IMR-90 (cell line): ENCODE data around the gene RPL36A. TPM values are rescaled to one million over a fixed set of nuclear protein-coding genes. Genes with fewer than 3 reads are reported as not detected.

Source experiments
- ATAC-seq: fragments of 200-7000 bp; cut with Tn5 transposase; 2 replicates; pipeline ENCODE4 v1.9.1; 2020; ENCODE audit warnings: low read depth, mild to moderate bottlenecking, moderate library complexity
- BruUV-seq: library from RNA; stranded (reverse); fragments of 400-500 nt; replicated peaks from 2 replicates; lab custom pipeline; 2021; lab: Mats Ljungman, UMichigan
- CTCF ChIA-PET: fragments of 300-600 bp; formaldehyde crosslinking; extraction: SDS; loops from one replicate; lab custom pipeline; 2021; ENCODE audit warnings: antibody characterized with exemption; lab: Yijun Ruan, JAX
- POLR2A ChIA-PET: fragments of 300-600 bp; sonication (Branson Sonifier 250); formaldehyde crosslinking; loops from one replicate; lab custom pipeline; 2022; ENCODE audit warnings: antibody characterized with exemption; ENCODE audit not compliant: unreplicated experiment; lab: Charles Lee
- DNase-seq: peaks from one replicate; pipeline ENCODE4 v3.0.0; 2013
- H2AFZ ChIP-seq: replicated peaks from 2 replicates; pipeline ENCODE3; 2013; ENCODE audit warnings: low read length, mild to moderate bottlenecking; ENCODE audit not compliant: poor library complexity
- H2AK5ac ChIP-seq: 2 replicates; pipeline ENCODE4 v1.6.1; 2013; ENCODE audit warnings: low read depth, low read length, inconsistent platforms
- H2AK9ac ChIP-seq: replicated peaks from 2 replicates; pipeline ENCODE3; 2013; ENCODE audit warnings: mild to moderate bottlenecking, low read depth, low read length, moderate library complexity; ENCODE audit not compliant: poor library complexity
- H2BK120ac ChIP-seq: 2 replicates; pipeline ENCODE4 v1.6.1; 2013; ENCODE audit warnings: low read depth, low read length, inconsistent platforms
- H2BK15ac ChIP-seq: 3 replicates; pipeline ENCODE4 v1.6.1; 2013; ENCODE audit warnings: low read depth, low read length, inconsistent platforms
- H2BK20ac ChIP-seq: 2 replicates; pipeline ENCODE4 v1.6.1; 2013; ENCODE audit warnings: low read depth, mild to moderate bottlenecking, inconsistent platforms, low read length, moderate library complexity
- H2BK5ac ChIP-seq: 2 replicates; pipeline ENCODE4 v1.6.1; 2013; ENCODE audit warnings: mild to moderate bottlenecking, low read depth, low read length, inconsistent platforms; ENCODE audit not compliant: poor library complexity, severe bottlenecking
- H3K14ac ChIP-seq: replicated peaks from 2 replicates; pipeline ENCODE4 v1.6.1; 2013; ENCODE audit warnings: low read depth, low read length, inconsistent platforms
- H3K18ac ChIP-seq: 2 replicates; pipeline ENCODE4 v1.6.1; 2013; ENCODE audit warnings: low read depth, low read length, control low read depth
- H3K23ac ChIP-seq: 2 replicates; pipeline ENCODE4 v1.6.1; 2013; ENCODE audit warnings: low read depth, low read length, inconsistent platforms
- H3K27ac ChIP-seq: 2 replicates; pipeline ENCODE4 v1.5.1; 2013; ENCODE audit warnings: mild to moderate bottlenecking, control low read depth, low read length; ENCODE audit not compliant: insufficient read depth
- H3K27me3 ChIP-seq: 2 replicates; pipeline ENCODE4 v1.6.1; 2013; ENCODE audit warnings: low read length; ENCODE audit not compliant: control insufficient read depth, insufficient read depth
- H3K36me3 ChIP-seq: 2 replicates; pipeline ENCODE4 v1.6.1; 2013; ENCODE audit warnings: low read length, mixed read lengths; ENCODE audit not compliant: control insufficient read depth, insufficient read depth
- H3K4ac ChIP-seq: 2 replicates; pipeline ENCODE4 v1.6.1; 2013; ENCODE audit warnings: low read depth, low read length, inconsistent platforms
- H3K4me1 ChIP-seq: 2 replicates; pipeline ENCODE4 v1.6.1; 2013; ENCODE audit warnings: low read length, mixed read lengths; ENCODE audit not compliant: control insufficient read depth, insufficient read depth
- H3K4me2 ChIP-seq: 2 replicates; pipeline ENCODE4 v1.6.1; 2013; ENCODE audit warnings: low read depth, mild to moderate bottlenecking, control low read depth, low read length, moderate library complexity
- H3K4me3 ChIP-seq: 2 replicates; pipeline ENCODE4 v1.5.1; 2013; ENCODE audit warnings: low read depth, mild to moderate bottlenecking, control low read depth, low read length, moderate library complexity; ENCODE audit not compliant: insufficient read depth
- H3K56ac ChIP-seq: 2 replicates; pipeline ENCODE4 v1.6.1; 2013; ENCODE audit warnings: low read length, inconsistent platforms; ENCODE audit not compliant: insufficient read depth; ENCODE audit errors: extremely low read depth
- H3K79me1 ChIP-seq, 2 experiments: 2 replicates each; pipeline ENCODE4 v1.6.1; 2013; ENCODE audit warnings: low read length in 2 of 2, inconsistent platforms in 1 of 2, low read depth in 1 of 2
- H3K9ac ChIP-seq: 2 replicates; pipeline ENCODE4 v1.6.1; 2013; ENCODE audit warnings: low read depth, low read length, control low read depth
- H3K9me1 ChIP-seq: 2 replicates; pipeline ENCODE4 v1.6.1; 2013; ENCODE audit warnings: low read length, inconsistent platforms; ENCODE audit not compliant: insufficient read depth
- H3K9me3 ChIP-seq: 2 replicates; pipeline ENCODE4 v1.6.1; 2013; ENCODE audit warnings: low read length; ENCODE audit not compliant: control insufficient read depth, insufficient read depth
- H4K20me1 ChIP-seq: 2 replicates; pipeline ENCODE4 v1.6.1; 2013; ENCODE audit warnings: low read length, inconsistent platforms; ENCODE audit not compliant: insufficient read depth
- H4K5ac ChIP-seq: 2 replicates; pipeline ENCODE4 v1.6.1; 2013; ENCODE audit warnings: mild to moderate bottlenecking, low read depth, low read length, control low read depth
- H4K8ac ChIP-seq, 2 experiments: 2 replicates each; pipeline ENCODE4 v1.6.1; 2013; ENCODE audit warnings: low read depth in 2 of 2, low read length in 2 of 2, control low read depth in 1 of 2, inconsistent platforms in 1 of 2
- H4K91ac ChIP-seq: 2 replicates; pipeline ENCODE4 v1.6.1; 2013; ENCODE audit warnings: low read depth, low read length, inconsistent platforms; ENCODE audit not compliant: insufficient read depth
- CHD1 ChIP-seq: IDR thresholded peaks from 2 replicates; pipeline ENCODE4 v1.6.1; 2012; ENCODE audit warnings: low read depth, low read length, improper control_type of control experiment
- CTCF ChIP-seq: conservative IDR thresholded peaks from 2 replicates; pipeline ENCODE4 v1.5.1; 2012; ENCODE audit warnings: mild to moderate bottlenecking, low read depth, low read length, improper control_type of control experiment
- ELK1 ChIP-seq: fragments of 150-350 bp; IDR thresholded peaks from 2 replicates; pipeline ENCODE4 v1.6.1; 2016; ENCODE audit warnings: low read depth, mild to moderate bottlenecking, low read length, moderate library complexity, borderline replicate concordance
- FOS ChIP-seq: fragments of 150-350 bp; IDR thresholded peaks from 2 replicates; pipeline ENCODE4 v1.6.1; 2016; ENCODE audit warnings: low read depth, low read length
- MAFK ChIP-seq: IDR thresholded peaks from 2 replicates; pipeline ENCODE4 v1.6.1; 2012; ENCODE audit warnings: low read depth, low read length, improper control_type of control experiment
- MAZ ChIP-seq: IDR thresholded peaks from 2 replicates; pipeline ENCODE4 v1.6.1; 2012; ENCODE audit warnings: low read depth, mild to moderate bottlenecking, low read length, improper control_type of control experiment, moderate library complexity, borderline replicate concordance
- MXI1 ChIP-seq: IDR thresholded peaks from 2 replicates; pipeline ENCODE4 v1.6.1; 2012; ENCODE audit warnings: low read depth, mild to moderate bottlenecking, low read length, moderate library complexity, borderline replicate concordance
- NFE2L2 ChIP-seq: fragments of 150-350 bp; IDR thresholded peaks from 2 replicates; pipeline ENCODE4 v1.6.1; 2016; ENCODE audit warnings: low read depth, mild to moderate bottlenecking, low read length
- POLR2A ChIP-seq: IDR thresholded peaks from 2 replicates; pipeline ENCODE4 v1.6.1; 2012; ENCODE audit warnings: mild to moderate bottlenecking, low read depth, low read length
- RAD21 ChIP-seq: IDR thresholded peaks from 2 replicates; pipeline ENCODE4 v1.6.1; 2012; ENCODE audit warnings: low read length, improper control_type of control experiment
- RCOR1 ChIP-seq: IDR thresholded peaks from 2 replicates; pipeline ENCODE4 v1.6.1; 2012; ENCODE audit warnings: mild to moderate bottlenecking, low read length, improper control_type of control experiment; ENCODE audit not compliant: insufficient replicate concordance
- RFX5 ChIP-seq: IDR thresholded peaks from 2 replicates; pipeline ENCODE4 v1.8.0; 2012; ENCODE audit warnings: low read depth, mild to moderate bottlenecking, low read length, moderate library complexity
- SMC3 ChIP-seq: fragments of 150-350 bp; IDR thresholded peaks from 2 replicates; pipeline ENCODE4 v1.6.1; 2016; ENCODE audit warnings: low read depth, mild to moderate bottlenecking, antibody characterized with exemption, low read length, moderate library complexity
- USF2 ChIP-seq: fragments of 150-350 bp; IDR thresholded peaks from 2 replicates; pipeline ENCODE4 v1.6.1; 2017; ENCODE audit warnings: mild to moderate bottlenecking, antibody characterized with exemption, low read length, low read depth
- WGBS, 2 experiments: methylation state at CpG; one replicate each; pipeline versions ENCODE4 v1.1.5 to v1.1.7; 2013; ENCODE audit warnings: missing lambda C conversion rate in 2 of 2; ENCODE audit not compliant: insufficient read length in 1 of 2; ENCODE audit errors: extremely low coverage in 2 of 2; 5-methylcytosine and 5-hydroxymethylcytosine counted together
- dilution Hi-C: fragments of 300-500 bp; cut with HindIII; formaldehyde crosslinking; loops from one replicate; pipeline ENCODE4 v1.14.3; 2018; ENCODE audit warnings: low sequenced_read_pairs; ENCODE audit not compliant: unreplicated experiment
- in situ Hi-C: fragments of 300-500 bp; cut with MboI; formaldehyde crosslinking; loops from 3 replicates; pipeline ENCODE4 v1.14.3; 2019; ENCODE audit warnings: low sequenced_read_pairs, inconsistent platforms, mixed read lengths
- intact Hi-C: fragments of 100-400 bp; cut with micrococcal nuclease; formaldehyde crosslinking; loops from 2 replicates; pipeline ENCODE4 v1.10.0; 2022
- polyA plus RNA-seq, 3 experiments: library from polyadenylated mRNA; depleted of rRNA; stranded (reverse); fragments of >200 nt; gene quantifications; 2 replicates each; pipeline ENCODE4 v1.2.3, GENCODE V29; 2012; ENCODE audit warnings: low replicate concordance in 1 of 3
- total RNA-seq: library from RNA; depleted of rRNA; stranded (reverse); fragments of >200 nt; gene quantifications from 2 replicates; pipeline ENCODE4 v1.2.3, GENCODE V29; 2012

RPL36A gene
- total and polyA plus RNA-seq, 2 of the 4 experiments (the other 2 are of a cell fraction), result 677 to 2,412 TPM

- CTCF ChIA-PET, result no interaction called here
Observed at GRCh38 chrX:101385026-101385684, 5.7 kb upstream of the RPL36A start.

More at GRCh38 chrX:101385026-101385684, 5.7 kb upstream of the RPL36A start:
- no peak overlapping the region for H2AK9ac ChIP-seq
- H3K23ac ChIP-seq, result no peak overlapping the region
- no peak overlapping the region for H2BK120ac ChIP-seq
- H4K8ac ChIP-seq, result no peak overlapping the region
- no peak overlapping the region for H3K4ac ChIP-seq
- no peak overlapping the region for H2BK15ac ChIP-seq
- H4K5ac ChIP-seq, result no peak overlapping the region
- no peak overlapping the region for H3K9ac ChIP-seq
- no peaks in the 10 kb centered on the region for H3K36me3 ChIP-seq
- no peak overlapping the region for H3K18ac ChIP-seq
- peaks cover 16% of the 10 kb centered on the region for H3K27me3 ChIP-seq
- no peak overlapping the region for H3K4me3 ChIP-seq
- H2BK5ac ChIP-seq, result no peak overlapping the region
- H4K91ac ChIP-seq, result no peak overlapping the region
- H2BK20ac ChIP-seq, result no peak overlapping the region
- ATAC-seq (no peak), DNase-seq (no peak)
- intact Hi-C loops (no loop called here), in situ Hi-C loops (no loop called here), dilution Hi-C loops (no loop called here)
- H3K9me1 ChIP-seq, result no peaks in the 10 kb centered on the region
- TF ChIP-seq MAZ (no peak), MXI1 (no peak), CHD1 (no peak), FOS (no peak), RAD21 (no peak), RFX5 (no peak), RCOR1 (no peak), MAFK (no peak), NFE2L2 (no peak), SMC3 (no peak), POLR2A (no peak), CTCF (no peak), USF2 (no peak), ELK1 (no peak)
- no TSS peak for BruUV-seq
- H3K79me1 ChIP-seq, result no peaks in the 10 kb centered on the region
- no peak overlapping the region for H3K4me2 ChIP-seq
- H2AK5ac ChIP-seq, result no peak overlapping the region
- no peak overlapping the region for H3K27ac ChIP-seq
- no peaks in the 10 kb centered on the region for H3K4me1 ChIP-seq
- H3K14ac ChIP-seq, result no peak overlapping the region
- H3K56ac ChIP-seq, result no peak overlapping the region
- WGBS, 2 experiments, result 73% methylated on average over 3 of the region's 7 CpGs; no CpG with 5 or more reads in 1 of the 2 experiments
- H3K9me3 ChIP-seq, result no peaks in the 10 kb centered on the region
- H4K20me1 ChIP-seq, result no peaks in the 10 kb centered on the region
- POLR2A ChIA-PET, result no interaction called here
- no peak overlapping the region for H2AFZ ChIP-seq
